Panc1 (cell line): ENCODE results near the gene MSX1. TPM values are rescaled to one million over a fixed set of nuclear protein-coding genes. Genes with fewer than 3 reads are reported as not detected.

Experiments
- ATAC-seq: fragments of 200-7000 bp; cut with Tn5 transposase; 2 replicates; pipeline ENCODE4 v1.9.1; 2020; ENCODE audit warnings: mild to moderate bottlenecking, moderate library complexity
- BruUV-seq: library from RNA; stranded (reverse); fragments of 400-500 nt; replicated peaks from 2 replicates; lab custom pipeline; 2021; lab: Mats Ljungman, UMichigan
- CTCF ChIA-PET: fragments of 300-600 bp; sonication (Branson Sonifier 250); formaldehyde crosslinking; loops from one replicate; lab custom pipeline; 2022; ENCODE audit warnings: antibody characterized with exemption; lab: Charles Lee
- POLR2A ChIA-PET: fragments of 300-600 bp; sonication (Branson Sonifier 250); formaldehyde crosslinking; loops from one replicate; lab custom pipeline; 2022; ENCODE audit warnings: antibody characterized with exemption; lab: Charles Lee
- DNase-seq: peaks from one replicate; pipeline ENCODE4 v3.0.0-alpha.2; 2010; ENCODE audit warnings: low read depth, low spot score
- H3K27ac ChIP-seq: 2 replicates; pipeline ENCODE4 v1.5.1; 2011; ENCODE audit warnings: mild to moderate bottlenecking, low read length, inconsistent platforms
- H3K27me3 ChIP-seq: fragments of 200-500 bp; sonication (Bioruptor generic); 2 replicates; pipeline ENCODE4 v1.6.0; 2014; ENCODE audit warnings: low read length, inconsistent platforms; ENCODE audit not compliant: control insufficient read depth, insufficient read depth
- H3K36me3 ChIP-seq: fragments of 200-500 bp; sonication (Bioruptor generic); 2 replicates; pipeline ENCODE4 v1.5.1; 2014; ENCODE audit warnings: inconsistent platforms, mild to moderate bottlenecking, low read length, moderate library complexity; ENCODE audit not compliant: control insufficient read depth, insufficient read depth
- H3K4me1 ChIP-seq: 2 replicates; pipeline ENCODE4 v1.5.1; 2011; ENCODE audit warnings: inconsistent platforms, mild to moderate bottlenecking, low read length, moderate library complexity; ENCODE audit not compliant: control insufficient read depth, insufficient read depth
- H3K4me3 ChIP-seq, 2 experiments: 2 replicates each; pipeline ENCODE4 v1.5.1; 2011 to 2012; ENCODE audit warnings: low read depth in 2 of 2, low read length in 2 of 2, mild to moderate bottlenecking in 2 of 2, inconsistent platforms in 1 of 2, moderate library complexity in 1 of 2
- H3K9me3 ChIP-seq: fragments of 200-500 bp; sonication (Bioruptor generic); 2 replicates; pipeline ENCODE4 v1.5.1; 2014; ENCODE audit warnings: low read depth, mild to moderate bottlenecking, inconsistent platforms, low read length, moderate library complexity; ENCODE audit not compliant: control insufficient read depth, insufficient read depth
- POLR2AphosphoS5 ChIP-seq: IDR thresholded peaks from 2 replicates; pipeline ENCODE4 v1.6.1; 2012; ENCODE audit warnings: mild to moderate bottlenecking, low read depth, low read length, moderate library complexity
- SIN3A ChIP-seq: IDR thresholded peaks from 2 replicates; pipeline ENCODE4 v1.6.1; 2012; ENCODE audit warnings: low read depth, mild to moderate bottlenecking, low read length, moderate library complexity, borderline replicate concordance; ENCODE audit not compliant: insufficient read depth
- TCF7L2 ChIP-seq: IDR thresholded peaks from 2 replicates; pipeline ENCODE4 v1.6.1; 2011; ENCODE audit warnings: mild to moderate bottlenecking, low read depth, low read length, inconsistent platforms
- in situ Hi-C: cut with HindIII; loops from 2 replicates; pipeline ENCODE4 v1.10.0; 2016; ENCODE audit warnings: low sequenced_read_pairs, low pct_unique_long_range_greater_than_20kb
- intact Hi-C: fragments of 100-400 bp; cut with micrococcal nuclease; formaldehyde crosslinking; loops from one replicate; pipeline ENCODE4 v1.10.0; 2022; ENCODE audit not compliant: unreplicated experiment
- total RNA-seq: library from RNA; stranded (reverse); gene quantifications from one replicate; pipeline ENCODE4 v1.2.1, GENCODE V29; 2021; ENCODE audit not compliant: unreplicated experiment
- TF ChIP-seq, protein P1 (sequence below), 2 experiments: IDR thresholded peaks; 2 replicates each; pipeline ENCODE4 v1.6.1; 2011 to 2012; ENCODE audit warnings: low read depth in 2 of 2, control low read depth in 1 of 2, low read length in 1 of 2, mild to moderate bottlenecking in 1 of 2, moderate library complexity in 1 of 2; ENCODE audit not compliant: insufficient read depth in 1 of 2
- TF ChIP-seq, protein P2 (sequence below): fragments of 450-650 bp; IDR thresholded peaks from 2 replicates; pipeline ENCODE4 v1.5.1; 2017; ENCODE audit warnings: mild to moderate bottlenecking

The MSX1 gene
- total RNA-seq, 1 experiment from 2014 or later = 3.4 TPM

DNA sequence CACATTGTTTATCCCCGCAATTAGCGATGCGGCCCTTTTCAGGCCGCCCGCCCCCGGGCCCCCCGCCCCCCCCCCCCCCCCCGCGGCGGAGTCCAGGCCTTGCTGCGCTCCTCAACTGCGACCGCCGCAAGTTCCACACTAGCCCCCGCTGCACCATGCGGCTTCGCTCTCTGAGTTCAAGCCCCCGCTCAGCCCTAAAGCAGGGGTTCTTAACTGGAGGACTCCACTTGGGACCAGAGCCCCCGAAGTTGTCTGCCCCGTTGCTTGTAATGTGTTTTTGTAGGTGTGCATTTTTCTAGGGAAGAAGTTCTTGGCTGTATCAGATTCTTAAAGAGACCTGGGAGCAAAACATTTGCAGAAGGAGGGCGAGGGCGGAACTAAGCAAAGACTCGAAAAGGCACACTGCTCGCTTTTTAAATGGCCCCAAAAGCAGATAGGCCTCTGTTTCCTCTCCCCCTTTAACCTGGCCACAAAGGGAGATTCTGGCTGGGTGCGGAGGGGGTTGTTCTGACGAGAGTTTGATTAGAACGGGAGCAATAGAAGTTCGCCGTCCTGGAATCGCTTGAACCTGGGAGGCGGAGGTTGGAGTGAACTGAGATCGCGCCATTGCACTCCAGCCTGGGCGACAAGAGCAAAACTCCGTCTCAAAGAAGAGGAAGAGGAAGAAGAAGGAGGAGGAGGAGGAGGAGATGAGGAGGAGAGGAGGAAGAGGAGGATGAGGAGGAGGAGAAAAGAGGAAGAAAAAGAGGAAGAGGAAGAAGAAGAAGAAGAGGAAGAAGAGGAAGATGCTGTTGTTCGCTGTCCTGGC lies 2.3 kb upstream of the MSX1 start:
- H3K36me3 ChIP-seq = peaks cover 2% of the 10 kb centered on the region; the same call in 1 of the 2 replicates
- peak overlapping the region in 1 of 2 experiments; percentile 38; a peak in 2 of 4 replicates for H3K4me3 ChIP-seq
- no peaks in the 10 kb centered on the region for H3K9me3 ChIP-seq
- intact Hi-C loops = no loop called here
- in situ Hi-C loops = no loop called here
- DNase-seq (no peak), ATAC-seq (no peak)
- ChIA-PET POLR2A (no interaction called here), CTCF (no interaction called here)
- peaks cover 7% of the 10 kb centered on the region for H3K4me1 ChIP-seq
- H3K27ac ChIP-seq = no peak overlapping the region
- no peaks in the 10 kb centered on the region; the same call in 1 of the 2 replicates for H3K27me3 ChIP-seq
- no TSS peak for BruUV-seq
- TF ChIP-seq, protein P1, sequence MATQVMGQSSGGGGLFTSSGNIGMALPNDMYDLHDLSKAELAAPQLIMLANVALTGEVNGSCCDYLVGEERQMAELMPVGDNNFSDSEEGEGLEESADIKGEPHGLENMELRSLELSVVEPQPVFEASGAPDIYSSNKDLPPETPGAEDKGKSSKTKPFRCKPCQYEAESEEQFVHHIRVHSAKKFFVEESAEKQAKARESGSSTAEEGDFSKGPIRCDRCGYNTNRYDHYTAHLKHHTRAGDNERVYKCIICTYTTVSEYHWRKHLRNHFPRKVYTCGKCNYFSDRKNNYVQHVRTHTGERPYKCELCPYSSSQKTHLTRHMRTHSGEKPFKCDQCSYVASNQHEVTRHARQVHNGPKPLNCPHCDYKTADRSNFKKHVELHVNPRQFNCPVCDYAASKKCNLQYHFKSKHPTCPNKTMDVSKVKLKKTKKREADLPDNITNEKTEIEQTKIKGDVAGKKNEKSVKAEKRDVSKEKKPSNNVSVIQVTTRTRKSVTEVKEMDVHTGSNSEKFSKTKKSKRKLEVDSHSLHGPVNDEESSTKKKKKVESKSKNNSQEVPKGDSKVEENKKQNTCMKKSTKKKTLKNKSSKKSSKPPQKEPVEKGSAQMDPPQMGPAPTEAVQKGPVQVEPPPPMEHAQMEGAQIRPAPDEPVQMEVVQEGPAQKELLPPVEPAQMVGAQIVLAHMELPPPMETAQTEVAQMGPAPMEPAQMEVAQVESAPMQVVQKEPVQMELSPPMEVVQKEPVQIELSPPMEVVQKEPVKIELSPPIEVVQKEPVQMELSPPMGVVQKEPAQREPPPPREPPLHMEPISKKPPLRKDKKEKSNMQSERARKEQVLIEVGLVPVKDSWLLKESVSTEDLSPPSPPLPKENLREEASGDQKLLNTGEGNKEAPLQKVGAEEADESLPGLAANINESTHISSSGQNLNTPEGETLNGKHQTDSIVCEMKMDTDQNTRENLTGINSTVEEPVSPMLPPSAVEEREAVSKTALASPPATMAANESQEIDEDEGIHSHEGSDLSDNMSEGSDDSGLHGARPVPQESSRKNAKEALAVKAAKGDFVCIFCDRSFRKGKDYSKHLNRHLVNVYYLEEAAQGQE (IDR thresholded peaks at IDR 0.05; ENCODE audit: insufficient read depth in 1 of 2, low read depth in 2 of 2, low read length in 1 of 2) = no peak
- TF ChIP-seq, protein P2, sequence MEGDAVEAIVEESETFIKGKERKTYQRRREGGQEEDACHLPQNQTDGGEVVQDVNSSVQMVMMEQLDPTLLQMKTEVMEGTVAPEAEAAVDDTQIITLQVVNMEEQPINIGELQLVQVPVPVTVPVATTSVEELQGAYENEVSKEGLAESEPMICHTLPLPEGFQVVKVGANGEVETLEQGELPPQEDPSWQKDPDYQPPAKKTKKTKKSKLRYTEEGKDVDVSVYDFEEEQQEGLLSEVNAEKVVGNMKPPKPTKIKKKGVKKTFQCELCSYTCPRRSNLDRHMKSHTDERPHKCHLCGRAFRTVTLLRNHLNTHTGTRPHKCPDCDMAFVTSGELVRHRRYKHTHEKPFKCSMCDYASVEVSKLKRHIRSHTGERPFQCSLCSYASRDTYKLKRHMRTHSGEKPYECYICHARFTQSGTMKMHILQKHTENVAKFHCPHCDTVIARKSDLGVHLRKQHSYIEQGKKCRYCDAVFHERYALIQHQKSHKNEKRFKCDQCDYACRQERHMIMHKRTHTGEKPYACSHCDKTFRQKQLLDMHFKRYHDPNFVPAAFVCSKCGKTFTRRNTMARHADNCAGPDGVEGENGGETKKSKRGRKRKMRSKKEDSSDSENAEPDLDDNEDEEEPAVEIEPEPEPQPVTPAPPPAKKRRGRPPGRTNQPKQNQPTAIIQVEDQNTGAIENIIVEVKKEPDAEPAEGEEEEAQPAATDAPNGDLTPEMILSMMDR = no peak
- no peak for TF ChIP-seq POLR2AphosphoS5
- TF ChIP-seq TCF7L2 = no peak
- TF ChIP-seq SIN3A = no peak

- POLR2A ChIA-PET = no interaction called here
- intact Hi-C loops = no loop called here
- in situ Hi-C loops = no loop called here
Measured at GRCh38 chr4:4857809-4858508, 1.5 kb upstream of the MSX1 start.

More at GRCh38 chr4:4857809-4858508, 1.5 kb upstream of the MSX1 start:
- BruUV-seq = no TSS peak
- H3K4me3 ChIP-seq = no peak overlapping the region
- TF ChIP-seq, protein P1 (IDR thresholded peaks at IDR 0.05; ENCODE audit: insufficient read depth in 1 of 2, low read depth in 2 of 2, low read length in 1 of 2) = no peak
- TF ChIP-seq TCF7L2 = no peak
- no peak for TF ChIP-seq SIN3A
- TF ChIP-seq, protein P2 = no peak
- TF ChIP-seq POLR2AphosphoS5 = no peak
- H3K4me1 ChIP-seq = peaks cover 7% of the 10 kb centered on the region
- peaks cover 2% of the 10 kb centered on the region; the same call in 1 of the 2 replicates for H3K36me3 ChIP-seq
- ATAC-seq (no peak), DNase-seq (no peak)
- H3K27me3 ChIP-seq = no peaks in the 10 kb centered on the region; the same call in 1 of the 2 replicates
- H3K27ac ChIP-seq = no peak overlapping the region
- CTCF ChIA-PET = no interaction called here
- H3K9me3 ChIP-seq = no peaks in the 10 kb centered on the region
